Neuron (in vitro differentiated cells): ENCODE measurements around the gene ARMC9.
"Not testable (repeated sequence)": the region's sequence is repeated elsewhere in the genome, so short reads cannot be mapped to it uniquely, and the experiment has no call there.

ENCODE experiments used
- H2AFZ ChIP-seq: one replicate; pipeline ENCODE4 v1.6.1; 2013; ENCODE audit warnings: low read depth, mild to moderate bottlenecking, inconsistent platforms, low read length, moderate library complexity
- H3K27me3 ChIP-seq: one replicate; pipeline ENCODE4 v1.6.1; 2013; ENCODE audit warnings: low read length; ENCODE audit not compliant: insufficient read depth
- H3K36me3 ChIP-seq: one replicate; pipeline ENCODE4 v1.6.1; 2013; ENCODE audit warnings: low read length; ENCODE audit not compliant: insufficient read depth
- H3K4me1 ChIP-seq: one replicate; pipeline ENCODE4 v1.6.1; 2013; ENCODE audit warnings: low read length; ENCODE audit not compliant: insufficient read depth
- H3K4me3 ChIP-seq: 2 replicates; pipeline ENCODE4 v1.5.1; 2013; ENCODE audit warnings: mild to moderate bottlenecking, low read length, moderate library complexity
- H3K9me3 ChIP-seq: one replicate; pipeline ENCODE4 v1.6.1; 2013; ENCODE audit warnings: low read length

The ARMC9 gene

DNA sequence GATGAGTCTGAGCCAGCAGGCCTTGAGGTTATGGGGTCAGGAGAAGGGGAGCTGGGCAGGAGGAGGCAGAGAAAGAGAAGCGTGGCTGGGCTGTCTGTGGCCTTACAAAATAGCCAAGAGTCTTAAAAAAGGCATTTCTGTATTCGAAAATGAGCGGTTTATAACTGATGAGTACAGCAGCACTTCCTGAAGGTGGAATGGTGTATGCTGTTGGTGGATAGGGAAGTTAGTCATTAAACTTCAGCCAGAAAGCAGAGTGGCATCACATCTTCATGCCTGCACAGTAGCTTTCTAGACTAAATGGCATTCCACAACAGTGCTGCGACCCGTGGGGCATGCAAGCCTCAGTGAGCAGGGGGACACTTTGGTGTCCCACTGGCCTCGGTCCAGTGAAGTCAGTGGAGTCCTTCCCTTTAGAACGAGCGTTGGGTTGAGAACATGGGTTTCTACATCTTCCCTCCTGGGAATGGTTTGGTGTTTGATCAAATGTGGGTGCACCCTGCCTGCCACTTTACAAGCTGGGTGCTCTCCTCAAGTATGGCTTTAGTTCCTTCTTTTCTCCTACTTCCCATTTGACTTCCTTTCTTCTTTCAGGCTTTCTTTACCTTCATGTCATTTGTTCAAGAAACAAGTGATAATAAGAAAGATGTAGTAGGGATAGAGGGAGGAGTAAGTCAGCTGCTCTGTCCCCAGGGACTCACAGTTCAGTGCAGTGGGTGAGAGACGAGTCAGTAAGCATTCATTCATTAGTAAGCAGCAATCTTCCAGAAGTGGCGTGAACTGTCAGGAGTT, 96.3 kb downstream of the ARMC9 start:
- no peak overlapping the region for H2AFZ ChIP-seq
- H3K36me3 ChIP-seq: peaks cover 33% of the 10 kb centered on the region
- peaks cover 14% of the 10 kb centered on the region for H3K4me1 ChIP-seq
- no peak overlapping the region for H3K4me3 ChIP-seq
- no peaks in the 10 kb centered on the region for H3K9me3 ChIP-seq
- H3K27me3 ChIP-seq: no peaks in the 10 kb centered on the region

DNA sequence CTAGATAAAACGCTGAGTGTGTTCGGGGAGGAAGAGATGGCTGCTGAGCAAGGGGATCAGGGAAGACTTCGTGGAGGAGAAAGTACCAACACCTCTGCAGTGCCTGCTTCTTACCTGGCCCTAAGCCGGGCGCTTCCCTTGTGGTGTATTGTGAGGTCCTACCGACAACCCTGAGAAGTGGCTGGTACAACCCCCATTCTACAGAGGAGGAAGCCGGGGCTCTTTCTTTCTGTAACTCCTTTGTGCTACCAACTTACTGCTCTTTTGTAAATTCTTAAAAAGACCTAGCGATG, 96.9 kb downstream of the ARMC9 start:
- Histone ChIP-seq H3K4me1 (peaks cover 14% of the 10 kb centered on the region), H3K9me3 (no peaks in the 10 kb centered on the region), H2AFZ (no peak overlapping the region), H3K4me3 (no peak overlapping the region), H3K27me3 (no peaks in the 10 kb centered on the region), H3K36me3 (peaks cover 32% of the 10 kb centered on the region)

DNA sequence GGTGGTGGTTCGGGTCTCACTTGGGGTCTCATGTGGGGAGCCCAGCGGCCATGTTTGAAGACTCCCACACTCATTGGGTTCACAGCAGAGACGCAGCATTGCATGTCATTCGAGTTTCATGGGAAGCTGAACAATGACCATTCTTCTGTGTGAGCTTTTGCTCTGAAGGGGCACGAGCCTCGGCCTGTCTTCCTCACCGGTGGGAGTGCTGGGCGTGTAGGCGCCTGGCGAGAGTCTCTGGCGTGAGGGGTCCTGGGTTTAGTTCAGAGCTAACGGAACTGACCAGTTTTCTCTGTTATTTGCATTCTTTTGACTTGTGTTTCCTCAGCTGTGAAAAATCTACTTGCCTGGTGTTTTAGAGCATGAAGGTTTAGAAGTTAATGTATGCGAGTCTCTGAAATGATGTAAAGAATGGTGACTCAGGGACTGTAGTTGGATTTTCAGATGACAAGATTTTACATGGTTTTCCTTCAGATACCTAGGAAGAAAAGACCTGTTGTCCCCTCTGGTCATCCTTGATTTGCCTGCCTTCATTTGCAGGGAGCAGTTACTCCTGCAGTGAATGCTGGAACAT, 98.1 kb downstream of the ARMC9 start:
- Histone ChIP-seq H3K9me3 (no peaks in the 10 kb centered on the region), H3K4me1 (peaks cover 14% of the 10 kb centered on the region), H3K4me3 (no peak overlapping the region), H3K27me3 (no peaks in the 10 kb centered on the region), H2AFZ (no peak overlapping the region), H3K36me3 (peaks cover 27% of the 10 kb centered on the region)

DNA sequence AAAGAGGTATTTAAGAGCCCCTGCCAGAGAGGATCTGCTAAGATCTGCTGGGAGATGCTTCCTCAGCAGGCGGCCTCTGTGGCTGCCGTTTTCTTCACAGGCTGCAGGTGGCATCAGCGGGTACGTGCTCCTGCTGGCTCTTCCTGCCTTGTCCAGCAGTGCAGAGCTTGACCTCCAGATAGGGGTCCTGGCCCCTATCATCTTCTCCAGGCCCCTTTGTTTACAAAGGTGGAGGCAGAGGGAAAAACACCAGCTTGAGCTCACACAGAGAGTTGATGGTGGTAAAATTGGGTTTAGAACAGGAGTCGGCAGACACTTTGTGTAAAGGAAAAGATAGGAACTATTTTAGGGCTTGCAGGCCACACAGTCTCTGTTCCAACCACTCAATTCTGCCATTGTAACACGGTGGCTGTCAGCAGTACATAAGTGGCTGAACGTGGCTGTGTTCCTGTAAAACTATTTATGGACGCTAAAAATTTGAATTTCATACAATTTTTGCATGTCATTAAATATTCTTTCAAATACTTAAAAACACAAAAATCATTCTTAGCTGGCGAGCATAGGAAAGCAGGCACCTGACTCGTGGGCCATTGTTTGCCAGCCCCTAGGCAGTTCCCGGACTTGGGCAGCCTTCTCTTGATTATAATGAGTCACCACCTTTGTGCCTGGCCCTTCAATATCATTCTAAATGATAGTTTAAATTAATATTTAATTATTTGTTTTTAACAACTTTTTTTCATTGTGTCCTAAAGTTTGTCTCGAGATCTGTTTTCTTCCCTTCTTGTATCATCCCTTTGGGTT, 98.9 kb downstream of the ARMC9 start:
- no peak overlapping the region for H3K4me3 ChIP-seq

DNA sequence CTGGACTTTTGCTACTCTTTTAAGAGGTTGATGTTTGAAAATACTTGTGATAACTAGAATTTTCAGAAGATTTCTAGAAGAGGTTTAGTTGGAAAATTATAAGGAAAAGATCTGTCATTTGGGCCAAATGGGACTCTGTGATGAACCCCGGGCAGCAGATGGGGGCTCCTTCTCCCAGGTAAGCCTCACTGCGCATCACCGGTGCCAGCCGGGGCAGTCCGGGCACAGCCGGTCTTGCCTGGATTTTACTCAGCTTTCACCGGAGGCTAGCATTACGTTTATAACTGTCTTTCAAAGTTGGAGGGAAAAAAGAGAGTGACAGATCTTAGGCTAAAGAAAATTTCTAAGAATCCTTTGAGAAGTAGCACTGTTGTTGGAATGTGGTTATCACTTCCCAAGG, 99.7 kb downstream of the ARMC9 start:
- H3K4me1 ChIP-seq: peaks cover 14% of the 10 kb centered on the region
- H3K36me3 ChIP-seq: peaks cover 26% of the 10 kb centered on the region
- H3K9me3 ChIP-seq: no peaks in the 10 kb centered on the region
- H2AFZ ChIP-seq: no peak overlapping the region
- no peak overlapping the region for H3K4me3 ChIP-seq
- no peaks in the 10 kb centered on the region for H3K27me3 ChIP-seq

More for the DNA sequence above, 98.9 kb downstream of the ARMC9 start:
- Histone ChIP-seq H3K36me3 (peaks cover 27% of the 10 kb centered on the region), H3K9me3 (no peaks in the 10 kb centered on the region), H2AFZ (no peak overlapping the region), H3K27me3 (no peaks in the 10 kb centered on the region), H3K4me1 (peaks cover 14% of the 10 kb centered on the region)

DNA sequence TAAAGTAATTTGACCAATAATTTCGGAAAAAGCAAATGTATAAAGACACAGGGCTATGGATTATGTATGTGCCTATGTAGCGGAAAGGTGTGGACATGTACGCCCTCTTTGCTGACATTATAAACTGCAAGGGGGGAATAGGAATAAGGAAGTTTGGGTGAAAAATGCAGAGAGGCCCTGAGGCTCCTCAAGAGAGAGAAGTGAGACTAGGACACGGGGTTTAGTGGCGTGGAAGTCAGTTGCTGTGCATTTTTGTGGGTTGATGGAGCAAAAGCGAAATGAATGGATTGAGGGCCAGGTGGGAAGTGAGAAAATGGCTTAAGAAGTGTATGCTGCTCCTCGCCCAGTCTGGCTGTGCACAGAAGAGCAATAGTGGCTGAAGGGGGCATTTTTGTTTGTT, 100.8 kb downstream of the ARMC9 start:
- Histone ChIP-seq H3K9me3 (no peaks in the 10 kb centered on the region), H3K27me3 (no peaks in the 10 kb centered on the region), H3K4me3 (no peak overlapping the region), H3K36me3 (peaks cover 15% of the 10 kb centered on the region), H3K4me1 (peaks cover 14% of the 10 kb centered on the region), H2AFZ (no peak overlapping the region)

DNA sequence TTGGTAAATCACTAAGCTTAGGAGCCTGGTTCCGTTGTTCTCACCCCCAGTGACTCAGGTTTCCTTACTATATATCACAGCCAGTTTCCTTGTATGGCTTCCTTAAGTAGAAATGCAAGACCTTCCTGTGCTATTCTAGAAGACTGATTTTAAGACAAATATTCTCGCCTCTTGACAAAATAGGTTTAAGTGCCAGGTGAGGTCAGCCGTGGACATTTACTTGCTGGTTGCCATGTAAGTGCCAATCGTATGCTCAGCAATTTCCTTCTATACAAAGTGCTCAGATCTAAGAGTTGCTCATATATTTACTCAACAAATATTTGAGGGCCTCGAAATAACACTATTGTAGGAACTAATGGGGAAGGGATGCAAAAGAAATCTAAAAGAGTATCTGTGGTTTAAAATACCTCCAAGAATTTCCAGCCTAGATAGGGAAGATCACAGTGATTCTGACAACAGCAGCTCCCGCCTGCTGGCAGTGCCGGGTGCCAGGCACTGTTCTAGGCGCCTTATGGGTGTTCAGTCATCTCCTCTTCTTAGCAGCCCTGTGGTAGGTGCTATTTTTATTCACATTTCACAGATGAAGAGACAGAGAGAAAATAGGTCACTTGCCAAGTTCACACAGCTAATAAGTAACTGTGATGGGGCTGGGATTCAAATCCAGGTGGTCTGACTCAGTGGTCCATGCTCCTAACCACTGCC, 101.7 kb downstream of the ARMC9 start:
- Histone ChIP-seq H3K9me3 (no peaks in the 10 kb centered on the region), H2AFZ (no peak overlapping the region), H3K4me3 (no peak overlapping the region), H3K36me3 (peaks cover 10% of the 10 kb centered on the region), H3K27me3 (no peaks in the 10 kb centered on the region), H3K4me1 (peaks cover 14% of the 10 kb centered on the region)

DNA sequence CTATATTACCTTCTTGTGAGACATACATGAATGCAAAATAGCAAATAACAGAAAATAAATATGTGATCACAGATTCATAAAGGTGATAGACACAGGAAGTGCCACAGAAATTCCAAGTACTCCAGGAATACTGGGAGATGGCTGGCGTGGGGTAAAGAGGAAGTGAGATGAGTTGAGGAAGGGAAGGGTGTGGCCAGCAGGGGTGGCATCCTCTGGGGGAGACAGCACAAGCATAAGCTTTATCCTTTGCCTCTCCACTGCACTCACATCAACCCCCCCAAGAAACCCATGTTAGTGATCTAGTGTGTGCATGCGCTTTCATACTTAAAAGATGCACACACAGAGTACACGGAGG, 102.3 kb downstream of the ARMC9 start:
- Histone ChIP-seq H3K4me3 (no peak overlapping the region), H3K27me3 (no peaks in the 10 kb centered on the region), H3K36me3 (peaks cover 10% of the 10 kb centered on the region), H3K4me1 (peaks cover 14% of the 10 kb centered on the region), H3K9me3 (no peaks in the 10 kb centered on the region), H2AFZ (no peak overlapping the region)

DNA sequence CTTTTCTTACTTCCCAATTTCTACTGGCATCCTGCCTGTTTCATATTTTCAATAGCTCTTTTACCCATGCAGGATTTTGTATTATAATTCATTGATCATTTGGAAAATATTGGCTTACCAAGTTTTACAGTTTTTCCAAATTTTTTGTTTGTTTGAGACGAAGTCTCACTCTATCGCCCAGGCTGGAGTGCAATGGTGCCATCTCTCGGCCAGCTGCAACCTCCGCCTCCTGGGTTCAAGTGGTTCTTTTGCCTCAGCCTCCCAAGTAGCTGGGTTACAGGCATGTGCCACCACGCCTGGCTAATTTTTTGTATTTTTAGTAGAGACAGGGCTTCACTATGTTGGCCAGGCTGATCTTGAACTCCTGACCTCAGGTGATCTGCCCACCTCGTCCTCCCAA, 105.8 kb downstream of the ARMC9 start:
- not testable (repeated sequence) for H3K4me1 ChIP-seq, H2AFZ ChIP-seq, H3K4me3 ChIP-seq, H3K9me3 ChIP-seq, H3K27me3 ChIP-seq
- H3K36me3 ChIP-seq: peaks cover 18% of the 10 kb centered on the region

DNA sequence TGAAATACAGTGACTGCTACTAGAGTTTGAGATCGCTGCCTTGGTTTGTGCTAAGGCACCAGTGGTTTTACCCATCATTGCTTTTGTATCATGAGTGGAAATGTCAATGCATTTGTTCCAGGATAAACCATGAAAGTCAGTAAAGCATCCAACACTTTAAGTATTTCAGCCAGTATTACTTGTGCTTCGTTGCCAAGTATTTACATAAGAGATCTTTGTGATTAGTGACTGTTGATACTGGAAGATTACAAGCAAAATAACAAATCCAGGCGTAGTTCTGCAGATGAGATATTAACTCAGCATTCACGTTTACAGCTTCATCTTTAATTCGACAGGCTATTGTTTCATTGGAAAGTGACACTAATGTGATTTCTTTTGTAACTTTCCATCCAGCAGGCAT, 106.8 kb downstream of the ARMC9 start:
- H3K9me3 ChIP-seq: no peaks in the 10 kb centered on the region
- no peak overlapping the region for H2AFZ ChIP-seq
- no peak overlapping the region for H3K4me3 ChIP-seq
- no peaks in the 10 kb centered on the region for H3K27me3 ChIP-seq
- H3K36me3 ChIP-seq: peaks cover 15% of the 10 kb centered on the region
- H3K4me1 ChIP-seq: no peaks in the 10 kb centered on the region

DNA sequence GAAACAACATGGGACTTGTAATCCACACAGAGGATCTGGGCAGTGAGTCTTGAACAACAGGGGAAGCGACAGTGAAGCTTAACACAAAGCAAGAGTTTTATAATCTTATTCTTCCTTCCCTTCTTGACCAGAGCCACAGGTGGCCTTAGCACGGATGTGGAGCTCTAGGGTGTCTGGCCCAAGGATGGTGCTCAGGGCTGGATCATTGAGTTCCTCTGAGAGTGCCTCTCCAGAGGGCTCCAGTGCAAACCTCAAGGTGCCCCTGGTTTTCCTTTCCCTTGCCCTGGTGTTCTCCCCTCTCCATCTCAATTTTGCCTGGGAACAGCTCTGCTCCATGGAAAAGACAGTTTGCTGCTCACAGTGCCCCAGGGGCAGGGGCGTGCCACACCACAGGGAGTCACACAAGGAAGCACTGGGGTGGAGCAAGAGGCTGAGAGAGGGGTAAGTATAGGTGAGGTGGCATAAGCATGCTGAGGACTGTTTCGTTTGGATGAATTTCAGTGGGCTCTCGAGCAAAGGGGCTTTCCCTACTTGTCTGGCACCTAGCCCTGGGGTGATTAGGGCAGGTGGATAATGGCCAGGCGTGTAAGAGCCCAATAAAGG, 108.5 kb downstream of the ARMC9 start:
- H3K36me3 ChIP-seq: peaks cover 11% of the 10 kb centered on the region
- H3K9me3 ChIP-seq: no peaks in the 10 kb centered on the region
- H3K4me1 ChIP-seq: no peaks in the 10 kb centered on the region
- H2AFZ ChIP-seq: no peak overlapping the region
- H3K27me3 ChIP-seq: no peaks in the 10 kb centered on the region
- H3K4me3 ChIP-seq: no peak overlapping the region

DNA sequence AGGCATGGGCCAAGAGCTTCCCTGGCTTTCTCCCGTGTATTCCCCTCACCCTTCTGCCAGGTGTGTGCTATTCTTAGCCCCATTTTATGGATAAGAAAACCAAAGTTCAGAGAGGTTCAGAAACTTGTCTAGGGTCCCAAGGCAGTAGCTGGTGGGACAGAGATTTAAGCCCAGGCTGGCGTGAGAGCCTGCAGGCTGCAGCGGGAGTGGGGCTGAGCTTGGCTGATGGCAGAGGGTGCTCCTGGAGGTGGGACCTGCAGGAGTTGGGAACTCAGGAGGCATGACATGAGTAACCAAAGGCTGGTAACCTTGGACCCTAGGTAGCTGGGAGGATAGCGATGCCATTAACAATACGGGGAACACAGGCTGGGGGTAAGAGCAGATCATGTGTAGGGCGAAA, 109.8 kb downstream of the ARMC9 start:
- Histone ChIP-seq H3K4me1 (no peaks in the 10 kb centered on the region), H2AFZ (no peak overlapping the region), H3K27me3 (no peaks in the 10 kb centered on the region), H3K4me3 (no peak overlapping the region), H3K9me3 (no peaks in the 10 kb centered on the region), H3K36me3 (peaks cover 11% of the 10 kb centered on the region)
